ENCODE data around the gene BRD4. TPM values are rescaled to one million over a fixed set of nuclear protein-coding genes. Genes with fewer than 3 reads are reported as not detected.

Gene BRD4
- total RNA-seq, 4 donors from 2014 or later = 7.7 to 38.2 (median 31.3) TPM

GRCh38 chr19:15248648-15249527 is 83.5 kb downstream of the BRD4 start:
- Histone ChIP-seq H3K9me3 (no peaks in the 10 kb centered on the region), H3K27ac (peak overlapping the region; percentile 66 to 93 (median 88)), H3K4me3 (no peak overlapping the region), H3K27me3 (no peaks in the 10 kb centered on the region), H3K36me3 (peaks cover 29 to 98% (median 33%) of the 10 kb centered on the region in 3 donors), H3K4me1 (peaks cover 38 to 81% (median 61%) of the 10 kb centered on the region in 3 donors)
- WGBS, 2 donors = 56 to 60% methylated on average over 7 to 14 of the region's 19 CpGs
- TF ChIP-seq CTCF (IDR thresholded peaks at IDR 0.05) = no peak
- TF ChIP-seq POLR2A (IDR thresholded peaks at IDR 0.05) = no peak
- no peak for DNase-seq
- intact Hi-C loops (cut with DNase I) = loop anchor here (10.0 kb wide), 1 partner anchor 144 kb away; the partner anchor contains the start of gene SYDE1

DNA sequence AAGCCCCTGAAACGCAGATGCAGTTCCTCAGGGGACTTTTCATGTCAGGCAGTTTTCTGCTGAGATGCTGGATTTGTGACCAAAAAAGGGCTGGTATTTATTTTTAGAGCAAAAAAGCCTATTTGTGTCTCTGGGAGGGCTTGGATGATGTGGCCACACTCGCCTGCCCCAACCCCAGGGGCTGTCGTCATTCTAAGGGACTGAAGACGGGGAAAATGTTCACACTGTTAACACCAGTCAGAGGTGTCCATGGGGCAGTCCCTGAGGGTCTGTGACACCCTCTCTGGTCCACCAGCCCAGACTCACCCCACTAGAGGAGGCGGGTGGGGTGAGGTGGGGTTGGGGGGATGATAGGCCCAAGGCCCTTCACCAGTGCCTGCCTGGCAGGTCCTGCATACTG is 84.2 kb downstream of the BRD4 start:
- Histone ChIP-seq H3K27ac (peak overlapping the region; percentile 66 to 93 (median 88)), H3K9me3 (no peaks in the 10 kb centered on the region), H3K4me1 (peaks cover 38 to 74% (median 57%) of the 10 kb centered on the region in 3 donors), H3K36me3 (peaks cover 29 to 98% (median 33%) of the 10 kb centered on the region in 3 donors), H3K4me3 (no peak overlapping the region), H3K27me3 (no peaks in the 10 kb centered on the region)
- no peak for DNase-seq
- 55 to 80% methylated on average over 1 to 3 of the region's 5 CpGs for WGBS, 2 donors
- intact Hi-C loops (cut with DNase I) = loop anchor here (10.0 kb wide), 1 partner anchor 143 kb away; the partner anchor contains the start of gene SYDE1
- TF ChIP-seq CTCF (IDR thresholded peaks at IDR 0.05) = no peak
- no peak for TF ChIP-seq POLR2A (IDR thresholded peaks at IDR 0.05)

DNA sequence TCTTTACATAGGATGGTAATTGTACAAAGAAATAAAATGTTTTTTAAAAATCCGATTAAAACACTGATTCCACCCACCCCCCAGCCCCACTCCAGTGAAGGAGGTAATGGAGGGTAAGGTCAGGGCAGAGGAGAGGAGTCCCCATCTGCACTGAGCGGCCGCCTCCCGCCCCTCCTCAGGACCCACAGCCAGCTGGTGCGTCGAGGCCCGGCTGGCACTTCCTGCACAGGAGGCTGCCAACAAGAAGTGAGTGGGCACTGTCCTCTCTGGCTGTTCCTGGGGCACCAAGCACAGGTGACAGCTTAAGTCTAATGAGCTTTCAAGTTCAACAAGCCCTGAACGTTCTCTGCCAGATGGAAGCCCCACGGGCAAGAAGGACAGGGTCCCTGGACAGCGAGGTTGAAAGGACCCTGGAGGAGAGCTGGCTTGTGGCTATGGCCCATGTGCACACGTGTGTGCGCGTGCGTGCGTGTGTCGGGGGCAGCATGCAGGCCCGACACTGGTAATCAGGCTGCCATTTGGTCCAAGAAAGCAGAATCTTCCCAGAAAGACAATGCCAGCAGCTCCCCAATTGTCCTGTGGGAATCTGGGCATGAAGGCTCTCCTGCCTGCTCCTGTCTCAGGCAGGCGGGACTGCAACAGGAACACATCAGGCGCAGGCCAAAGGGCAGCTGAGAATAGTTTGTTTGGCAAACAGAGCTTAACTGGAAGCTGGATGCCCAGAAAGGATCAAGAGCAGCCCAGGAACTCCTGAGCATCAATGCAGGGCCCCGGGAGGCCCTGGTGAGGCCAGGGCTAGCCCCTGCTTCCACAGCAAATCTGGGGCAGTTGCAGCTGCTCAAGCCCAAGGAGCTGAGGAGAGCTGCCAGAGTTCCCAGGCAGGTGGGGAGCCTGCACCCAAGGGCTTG is 85.0 kb downstream of the BRD4 start:
- 63 to 79% methylated on average over 8 of the region's 20 CpGs for WGBS, 2 donors
- H3K27me3 ChIP-seq = no peaks in the 10 kb centered on the region
- peak overlapping the region; percentile 66 to 93 (median 88) for H3K27ac ChIP-seq
- TF ChIP-seq POLR2A (IDR thresholded peaks at IDR 0.05) = no peak
- no peak for TF ChIP-seq CTCF (IDR thresholded peaks at IDR 0.05)
- peaks cover 31 to 98% (median 31%) of the 10 kb centered on the region in 3 donors for H3K36me3 ChIP-seq
- no peaks in the 10 kb centered on the region for H3K9me3 ChIP-seq
- intact Hi-C loops (cut with DNase I) = loop anchor here (10.0 kb wide), 1 partner anchor 143 kb away; the partner anchor contains the start of gene SYDE1
- no peak for DNase-seq
- H3K4me3 ChIP-seq = no peak overlapping the region
- peaks cover 33 to 66% (median 52%) of the 10 kb centered on the region in 3 donors for H3K4me1 ChIP-seq

DNA sequence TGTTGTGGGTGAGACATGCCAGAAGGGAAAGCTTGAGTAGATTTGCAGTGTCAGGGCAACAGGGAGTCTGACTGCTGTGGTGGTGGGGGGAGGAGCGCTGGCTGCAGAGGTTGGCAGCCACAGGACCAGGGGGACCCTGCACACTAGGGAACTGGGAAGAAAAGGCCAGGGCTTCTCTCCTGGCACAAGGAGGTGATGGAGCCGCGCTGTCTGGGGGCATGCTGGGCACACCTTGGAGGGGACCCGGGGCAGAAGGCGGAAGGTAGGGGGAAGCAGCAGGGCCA is 86.2 kb downstream of the BRD4 start:
- DNase-seq = no peak
- Histone ChIP-seq H3K4me1 (peaks cover 23 to 54% (median 41%) of the 10 kb centered on the region in 3 donors), H3K9me3 (no peaks in the 10 kb centered on the region), H3K36me3 (peaks cover 34 to 99% (median 34%) of the 10 kb centered on the region in 3 donors), H3K4me3 (no peak overlapping the region), H3K27me3 (no peaks in the 10 kb centered on the region), H3K27ac (peak overlapping the region in 3 of 4 donors; percentile 87 to 93 (median 90))
- WGBS, 2 donors = 91 to 95% methylated on average over 3 to 5 of the region's 5 CpGs
- no peak for TF ChIP-seq CTCF (IDR thresholded peaks at IDR 0.05)
- TF ChIP-seq POLR2A (IDR thresholded peaks at IDR 0.05) = no peak
- intact Hi-C loops (cut with DNase I) = loop anchor here (10.0 kb wide), 1 partner anchor 141 kb away; the partner anchor contains the start of gene SYDE1
